K562 (cell line): ENCODE measurements around the gene CEP76. TPM values are rescaled to one million over a fixed set of nuclear protein-coding genes. Genes with fewer than 3 reads are reported as not detected.

Experiments
- ATAC-seq: fragments of 200-7000 bp; cut with Tn5 transposase; 3 replicates; pipeline ENCODE4 v1.9.1; 2020; ENCODE audit warnings: moderate library complexity
- BruUV-seq: library from RNA; stranded (reverse); fragments of 400-500 nt; replicated peaks from 2 replicates; lab custom pipeline; 2021; lab: Mats Ljungman, UMichigan
- CTCF ChIA-PET: fragments of 300-600 bp; formaldehyde crosslinking; extraction: SDS; loops from one replicate; lab custom pipeline; 2021; ENCODE audit warnings: low intra/inter-chr PET ratio; lab: Yijun Ruan, JAX
- POLR2A ChIA-PET: fragments of 300-600, 350-650 bp; sonication (Branson Sonifier 250); formaldehyde crosslinking; extraction: SDS; loops from one replicate; lab custom pipeline; 2021; ENCODE audit warnings: antibody characterized with exemption, inconsistent platforms; lab: Yijun Ruan, JAX
- DNase-seq, 4 experiments: peaks; one replicate each; pipeline versions ENCODE4 v3.0.0 to v3.0.0-alpha.2; 2011 to 2018; ENCODE audit warnings: low spot score in 3 of 4, mixed read lengths in 3 of 4; ENCODE audit errors: extremely low read depth in 1 of 4
- FAIRE-seq: peaks from 2 replicates; lab custom pipeline; 2011; peaks lifted over from hg19 to GRCh38; lab: Jason Lieb, UNC
- H2AFZ ChIP-seq: 2 replicates; pipeline ENCODE4 v1.6.0; 2011; ENCODE audit warnings: low read depth, low read length, control low read depth, inconsistent platforms
- H3K27ac ChIP-seq: fragments of 200-600 bp; 3 replicates; pipeline ENCODE4 v1.8.0; 2011; ENCODE audit warnings: low read depth, mild to moderate bottlenecking, control low read depth, inconsistent platforms, low read length, moderate library complexity, mixed read lengths; ENCODE audit errors: extremely low read depth
- H3K27me3 ChIP-seq, 2 experiments: fragments of 300-600 bp in 1 of 2; 2 replicates in 1 of 2; 3 replicates in 1 of 2; pipeline versions ENCODE4 v1.6.0 to v1.8.0; 2011; ENCODE audit warnings: inconsistent platforms in 2 of 2, low read length in 2 of 2, mild to moderate bottlenecking in 1 of 2, mixed read lengths in 1 of 2, moderate library complexity in 1 of 2; ENCODE audit not compliant: control insufficient read depth in 2 of 2, insufficient read depth in 2 of 2
- H3K36me3 ChIP-seq: fragments of 300-600 bp; 3 replicates; pipeline ENCODE4 v1.8.0; 2011; ENCODE audit warnings: mild to moderate bottlenecking, low read length, inconsistent platforms; ENCODE audit not compliant: control insufficient read depth, insufficient read depth
- H3K4me1 ChIP-seq, 2 experiments: fragments of 200-600 bp in 1 of 2; replicated peaks in 1 of 2; 2 replicates in 1 of 2; 3 replicates in 1 of 2; pipeline versions ENCODE4 v1.5.1 to v1.8.0; 2011; ENCODE audit warnings: inconsistent platforms in 2 of 2, low read length in 2 of 2, mild to moderate bottlenecking in 1 of 2, mixed read lengths in 1 of 2, moderate library complexity in 1 of 2; ENCODE audit not compliant: control insufficient read depth in 2 of 2, insufficient read depth in 2 of 2
- H3K4me2 ChIP-seq: 2 replicates; pipeline ENCODE4 v1.6.1; 2011; ENCODE audit warnings: low read length, control low read depth, inconsistent platforms, mixed read lengths; ENCODE audit not compliant: insufficient read depth
- H3K4me3 ChIP-seq: fragments of 200-600 bp; sonication (generic), shearing (Covaris generic); 2 replicates; pipeline ENCODE4 v1.5.1; 2016; ENCODE audit warnings: control low read depth, inconsistent platforms
- H3K79me2 ChIP-seq: fragments of 200-600 bp; 3 replicates; pipeline ENCODE4 v1.8.0; 2011; ENCODE audit warnings: low read length, inconsistent platforms; ENCODE audit not compliant: control insufficient read depth, insufficient read depth
- H3K9ac ChIP-seq, 2 experiments: 2 replicates each; pipeline versions ENCODE4 v1.6.0 to v1.6.1; 2011; ENCODE audit warnings: low read depth in 2 of 2, low read length in 2 of 2, control low read depth in 1 of 2, inconsistent platforms in 1 of 2, mild to moderate bottlenecking in 1 of 2, mixed read lengths in 1 of 2; ENCODE audit not compliant: insufficient read depth in 1 of 2
- H3K9me1 ChIP-seq: one replicate; pipeline ENCODE4 v1.6.0; 2011; ENCODE audit warnings: inconsistent platforms, mild to moderate bottlenecking, low read length, moderate library complexity; ENCODE audit not compliant: control insufficient read depth, insufficient read depth
- H3K9me3 ChIP-seq: replicated peaks from 2 replicates; pipeline ENCODE4 v1.5.1; 2011; ENCODE audit warnings: low read depth, low read length, inconsistent platforms; ENCODE audit not compliant: control insufficient read depth, insufficient read depth
- H4K20me1 ChIP-seq: replicated peaks from 2 replicates; pipeline ENCODE4 v1.6.1; 2011; ENCODE audit warnings: low read length, inconsistent platforms, mixed read lengths; ENCODE audit not compliant: control insufficient read depth, insufficient read depth
- BCOR ChIP-seq: fragments of 450-650 bp; IDR thresholded peaks from 2 replicates; pipeline ENCODE4 v1.6.1; 2016
- CTBP1 ChIP-seq: fragments of 450-650 bp; IDR thresholded peaks from 2 replicates; pipeline ENCODE4 v1.6.1; 2016; ENCODE audit warnings: borderline replicate concordance
- DPF2 ChIP-seq: fragments of 450-650 bp; IDR thresholded peaks from 2 replicates; pipeline ENCODE4 v1.6.1; 2016
- EP300 ChIP-seq: IDR thresholded peaks from 2 replicates; pipeline ENCODE4 v1.6.1; 2012; ENCODE audit warnings: low read length, improper control_type of control experiment
- MYNN ChIP-seq, 2 experiments: sonication (generic); formaldehyde crosslinking in 1 of 2; IDR thresholded peaks; 2 replicates each; pipeline versions ENCODE4 v1.5.0 to v1.6.1; 2016 to 2020; ENCODE audit warnings: antibody characterized with exemption in 1 of 2, missing genetic modification reagents in 1 of 2
- NFE2 ChIP-seq: IDR thresholded peaks from 2 replicates; pipeline ENCODE4 v1.6.1; 2014; ENCODE audit warnings: antibody characterized with exemption, low read depth
- SOX6 ChIP-seq: fragments of 450-650 bp; IDR thresholded peaks from 2 replicates; pipeline ENCODE4 v1.6.1; 2014; ENCODE audit warnings: mild to moderate bottlenecking
- TCF7 ChIP-seq: sonication (generic); IDR thresholded peaks from 2 replicates; pipeline ENCODE4 v1.6.1; 2016; ENCODE audit warnings: antibody characterized with exemption, borderline replicate concordance
- ZNF121 ChIP-seq: sonication (generic); formaldehyde crosslinking; conservative IDR thresholded peaks from 2 replicates; pipeline ENCODE4 v1.8.0; 2022; ENCODE audit warnings: missing genetic modification reagents
- ZNF316 ChIP-seq: fragments of 450-650 bp; IDR thresholded peaks from 2 replicates; pipeline ENCODE4 v1.6.1; 2016
- ZNF398 ChIP-seq: fragments of 250-450 bp; sonication (Bioruptor Pico); IDR thresholded peaks from 2 replicates; pipeline ENCODE4 v1.8.0; 2021; ENCODE audit warnings: moderate library complexity, mild to moderate bottlenecking, inconsistent platforms
- ZNF668 ChIP-seq: fragments of 250-450 bp; sonication (Bioruptor Pico); IDR thresholded peaks from 2 replicates; pipeline ENCODE4 v1.8.0; 2022; ENCODE audit warnings: mild to moderate bottlenecking, inconsistent platforms
- WGBS: fragments of 100-300 bp; shearing (Covaris generic); methylation state at CpG from one replicate; pipeline ENCODE4 v1.1.6; 2016; ENCODE audit warnings: low coverage, mixed read lengths; ENCODE audit not compliant: insufficient coverage; ENCODE audit errors: missing lambda C conversion rate; 5-methylcytosine and 5-hydroxymethylcytosine counted together
- in situ Hi-C: fragments of 300-500 bp; cut with MboI; formaldehyde crosslinking; loops from 4 replicates; pipeline ENCODE4 v1.15.0; 2018; ENCODE audit warnings: inconsistent platforms, mixed read lengths
- intact Hi-C: fragments of 100-400 bp; cut with micrococcal nuclease; formaldehyde crosslinking; loops from 2 replicates; pipeline ENCODE4 v1.14.2; 2022
- polyA plus RNA-seq, 8 experiments: library from polyadenylated mRNA; depleted of rRNA in 4 of 8; stranded (reverse) in 5 of 8; unstranded in 3 of 8; fragments of >200 nt; fragmentation: Nextera tagmentation in 2 of 8; fragmentation: Illumina TruSeq in 1 of 8; extraction: Ambion mirVana in 2 of 8; extraction: Trizol in 1 of 8; gene quantifications; 2 replicates each; pipeline versions ENCODE4 v1.2.1 to v1.2.3, GENCODE V29; 2011 to 2014; ENCODE audit warnings: inconsistent platforms in 1 of 8, missing spikeins in 1 of 8
- total RNA-seq, 7 experiments: library from RNA; depleted of rRNA in 6 of 7; stranded (reverse); fragments of >200 nt in 6 of 7; fragmentation: Illumina TruSeq in 2 of 7; extraction: Trizol in 2 of 7; gene quantifications; 2 replicates each; pipeline versions ENCODE4 v1.2.1 to v1.2.3, GENCODE V29; 2011 to 2021; ENCODE audit warnings: low replicate concordance in 1 of 7

Gene CEP76
- total and polyA plus RNA-seq, 9 of the 15 experiments (the other 6 are each of a cell fraction or from before 2014, with no cell fraction given): 5.3 to 27.3 (median 19.3) TPM

- Histone ChIP-seq H3K4me1 (peaks cover 15 to 16% of the 10 kb centered on the region in 2 experiments; a peak in 4 of 5 replicates), H2AFZ (no peak overlapping the region), H3K9ac (no peak overlapping the region), H3K27ac (no peak overlapping the region), H3K4me2 (no peak overlapping the region), H3K9me1 (no peaks in the 10 kb centered on the region), H3K9me3 (no peaks in the 10 kb centered on the region), H3K36me3 (no peaks in the 10 kb centered on the region), H3K79me2 (peaks cover 57% of the 10 kb centered on the region), H3K4me3 (no peak overlapping the region), H4K20me1 (peaks cover 7% of the 10 kb centered on the region; the same call in 1 of the 2 replicates), H3K27me3 (no peaks in the 10 kb centered on the region)
- ATAC-seq: no peak
- no peak for DNase-seq
- ChIA-PET POLR2A (no interaction called here), CTCF (no interaction called here)
- no peak for FAIRE-seq
- in situ Hi-C loops: no loop called here
- no TSS peak for BruUV-seq
- 100% methylated on average over 1 of the region's 1 CpG for WGBS
- intact Hi-C loops: loop anchor here (5.0 to 10.0 kb wide), 2 partner anchors 113 to 180 kb away; no protein-coding TSS in a partner anchor
- TF ChIP-seq NFE2 (no peak), BCOR (peak; percentile 81), ZNF121 (CRISPR knock-in tag) (peak; percentile 64), EP300 (no peak)
Observed at GRCh38 chr18:12654971-12655370, 47.6 kb downstream of the CEP76 start.

DNA sequence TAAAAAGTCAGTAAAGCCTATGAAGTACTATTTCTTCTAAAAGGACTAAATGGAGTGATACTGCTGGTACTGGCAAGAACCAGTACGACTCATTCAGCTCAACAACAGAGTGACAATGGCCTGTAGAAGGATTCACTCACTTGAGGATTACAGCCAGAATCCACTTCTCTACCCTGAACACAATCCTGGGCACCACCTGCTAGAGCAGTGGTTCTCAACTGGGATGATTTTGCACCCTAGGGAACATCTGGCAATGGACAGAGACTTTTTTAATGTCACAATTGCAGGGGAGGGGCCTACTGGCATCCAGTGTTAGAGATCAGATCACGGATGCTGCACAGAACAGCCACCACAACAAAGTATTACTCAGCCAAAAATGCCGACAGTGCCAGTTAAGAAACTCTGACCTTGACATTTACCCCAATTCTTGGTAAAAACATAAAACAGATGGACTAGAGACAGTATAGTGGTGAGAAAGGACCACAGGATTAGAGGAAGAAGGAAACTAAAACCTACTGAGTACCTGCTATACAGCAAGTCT, 49.6 kb downstream of the CEP76 start:
- ChIA-PET CTCF (no interaction called here), POLR2A (interaction anchor here (1.0 kb wide), 1 partner anchor 10 kb away, joined by 3 read pairs; no protein-coding TSS in a partner anchor)
- intact Hi-C loops (loop anchor here (10.0 kb wide), 1 partner anchor 178 kb away; no protein-coding TSS in a partner anchor), in situ Hi-C loops (no loop called here)
- no TSS peak for BruUV-seq
- Histone ChIP-seq H3K9me1 (no peaks in the 10 kb centered on the region), H4K20me1 (peaks cover 7% of the 10 kb centered on the region; the same call in 1 of the 2 replicates), H3K4me1 (peaks cover 9 to 18% of the 10 kb centered on the region in 2 experiments; a peak in 4 of 5 replicates), H3K4me2 (no peak overlapping the region; the same call in 1 of the 2 replicates), H3K36me3 (peaks cover 6% of the 10 kb centered on the region; the same call in 1 of the 3 replicates), H3K9ac (peak overlapping the region in 1 of 2 experiments; percentile 33; a peak in 1 of 4 replicates), H3K27me3 (no peaks in the 10 kb centered on the region), H3K4me3 (no peak overlapping the region), H3K27ac (0 out of 3 replicates have a peak overlapping the region, but pooled peaks have one; percentile 34), H3K9me3 (no peaks in the 10 kb centered on the region), H3K79me2 (peaks cover 63% of the 10 kb centered on the region), H2AFZ (no peak overlapping the region)
- ATAC-seq: peak; percentile 8; the same call in 2 of the 3 replicates
- 30% methylated on average over 3 of the region's 3 CpGs for WGBS
- FAIRE-seq: peak; percentile 79
- peak in 2 of 4 experiments; percentile 16 to 37 for DNase-seq
- TF ChIP-seq ZNF668 (CRISPR knock-in tag): no peak
- 0 out of 2 replicates have a peak, but pooled peaks have one; percentile 27 for TF ChIP-seq DPF2
- 0 out of 2 replicates have a peak, but pooled peaks have one; percentile 53 for TF ChIP-seq TCF7
- TF ChIP-seq SOX6: peak; percentile 61
- peak; percentile 30; the same call in 1 of the 2 replicates for TF ChIP-seq ZNF316
- peak; percentile 42; the same call in 1 of the 2 replicates for TF ChIP-seq CTBP1
- TF ChIP-seq MYNN (IDR thresholded peaks at IDR 0.05): no peak
- no peak for TF ChIP-seq MYNN (CRISPR knock-in tag; IDR thresholded peaks at IDR 0.05)
- TF ChIP-seq ZNF398: no peak
